ENCODE measurements around the gene LRRC8A.
A peak's percentile ranks its signal among the peaks of the same experiment; 100 is the strongest.
"Not testable (repeated sequence)": the region's sequence is repeated elsewhere in the genome, so short reads cannot be mapped to it uniquely, and the experiment has no call there.

LRRC8A gene

GRCh38 chr9:128870128-128870940 lies 11.6 kb upstream of the LRRC8A start:
- Histone ChIP-seq H3K27ac (ENCODE audit: low read depth in 2 of 2, low read length in 2 of 2) (no peak overlapping the region), H3K9ac (ENCODE audit: low read depth in 1 of 2, low read length in 2 of 2) (no peak overlapping the region), H3K4me3 (ENCODE audit: low read length in 2 of 2) (no peak overlapping the region), H3K9me3 (ENCODE audit: control insufficient read depth in 2 of 2, low read length in 2 of 2) (no peaks in the 10 kb centered on the region), H3K36me3 (ENCODE audit: control insufficient read depth in 2 of 2, insufficient read depth in 2 of 2, low read length in 2 of 2) (no peaks in the 10 kb centered on the region), H3K4me1 (ENCODE audit: control insufficient read depth in 2 of 2, insufficient read depth in 2 of 2, low read length in 2 of 2) (no peaks in the 10 kb centered on the region), H3K27me3 (ENCODE audit: control insufficient read depth in 2 of 2, insufficient read depth in 2 of 2, low read length in 2 of 2) (no peaks in the 10 kb centered on the region)

- not testable (repeated sequence) for H3K9me3 ChIP-seq (ENCODE audit: control insufficient read depth in 2 of 2, low read length in 2 of 2); H3K36me3 ChIP-seq (ENCODE audit: control insufficient read depth in 2 of 2, insufficient read depth in 2 of 2, low read length in 2 of 2); H3K27me3 ChIP-seq (ENCODE audit: control insufficient read depth in 2 of 2, insufficient read depth in 2 of 2, low read length in 2 of 2); H3K4me3 ChIP-seq (ENCODE audit: low read length in 2 of 2); H3K9ac ChIP-seq (ENCODE audit: low read depth in 1 of 2, low read length in 2 of 2); H3K27ac ChIP-seq (ENCODE audit: low read depth in 2 of 2, low read length in 2 of 2); H3K4me1 ChIP-seq (ENCODE audit: control insufficient read depth in 2 of 2, insufficient read depth in 2 of 2, low read length in 2 of 2)
Measured at GRCh38 chr9:128870941-128871265, 11.0 kb upstream of the LRRC8A start.

- Histone ChIP-seq H3K27ac (ENCODE audit: low read depth in 2 of 2, low read length in 2 of 2) (no peak overlapping the region), H3K27me3 (ENCODE audit: control insufficient read depth in 2 of 2, insufficient read depth in 2 of 2, low read length in 2 of 2) (no peaks in the 10 kb centered on the region), H3K9ac (ENCODE audit: low read depth in 1 of 2, low read length in 2 of 2) (no peak overlapping the region), H3K36me3 (ENCODE audit: control insufficient read depth in 2 of 2, insufficient read depth in 2 of 2, low read length in 2 of 2) (no peaks in the 10 kb centered on the region), H3K4me1 (ENCODE audit: control insufficient read depth in 2 of 2, insufficient read depth in 2 of 2, low read length in 2 of 2) (peaks cover 0 to 4% of the 10 kb centered on the region in 2 donors), H3K9me3 (ENCODE audit: control insufficient read depth in 2 of 2, low read length in 2 of 2) (no peaks in the 10 kb centered on the region), H3K4me3 (ENCODE audit: low read length in 2 of 2) (no peak overlapping the region)
Measured at GRCh38 chr9:128877852-128878251, 4.1 kb upstream of the LRRC8A start.

- peaks cover 9 to 11% of the 10 kb centered on the region in 2 donors for H3K4me1 ChIP-seq (ENCODE audit: control insufficient read depth in 2 of 2, insufficient read depth in 2 of 2, low read length in 2 of 2)
- H3K9ac ChIP-seq (ENCODE audit: low read depth in 1 of 2, low read length in 2 of 2): peak overlapping the region; percentile 82 to 95
- H3K27me3 ChIP-seq (ENCODE audit: control insufficient read depth in 2 of 2, insufficient read depth in 2 of 2, low read length in 2 of 2): no peaks in the 10 kb centered on the region
- H3K4me3 ChIP-seq (ENCODE audit: low read length in 2 of 2): peak overlapping the region; percentile 83 to 94
- peaks cover 3 to 13% of the 10 kb centered on the region in 2 donors for H3K36me3 ChIP-seq (ENCODE audit: control insufficient read depth in 2 of 2, insufficient read depth in 2 of 2, low read length in 2 of 2)
- no peaks in the 10 kb centered on the region for H3K9me3 ChIP-seq (ENCODE audit: control insufficient read depth in 2 of 2, low read length in 2 of 2)
- H3K27ac ChIP-seq (ENCODE audit: low read depth in 2 of 2, low read length in 2 of 2): peak overlapping the region; percentile 87 to 88
Measured at GRCh38 chr9:128882677-128883603, 1.0 kb downstream of the LRRC8A start.

GRCh38 chr9:128884164-128884563 lies 2.2 kb downstream of the LRRC8A start:
- Histone ChIP-seq H3K4me3 (ENCODE audit: low read length in 2 of 2) (no peak overlapping the region), H3K36me3 (ENCODE audit: control insufficient read depth in 2 of 2, insufficient read depth in 2 of 2, low read length in 2 of 2) (peaks cover 10 to 21% of the 10 kb centered on the region in 2 donors), H3K27ac (ENCODE audit: low read depth in 2 of 2, low read length in 2 of 2) (peak overlapping the region in 1 of 2 donors; percentile 88), H3K9me3 (ENCODE audit: control insufficient read depth in 2 of 2, low read length in 2 of 2) (no peaks in the 10 kb centered on the region), H3K27me3 (ENCODE audit: control insufficient read depth in 2 of 2, insufficient read depth in 2 of 2, low read length in 2 of 2) (no peaks in the 10 kb centered on the region), H3K9ac (ENCODE audit: low read depth in 1 of 2, low read length in 2 of 2) (no peak overlapping the region), H3K4me1 (ENCODE audit: control insufficient read depth in 2 of 2, insufficient read depth in 2 of 2, low read length in 2 of 2) (peaks cover 11 to 18% of the 10 kb centered on the region in 2 donors)

- H3K9ac ChIP-seq (ENCODE audit: low read depth in 1 of 2, low read length in 2 of 2): no peak overlapping the region
- no peak overlapping the region for H3K27ac ChIP-seq (ENCODE audit: low read depth in 2 of 2, low read length in 2 of 2)
Measured at GRCh38 chr9:128885376-128885775, 3.4 kb downstream of the LRRC8A start.

GRCh38 chr9:128885798-128886197 lies 3.9 kb downstream of the LRRC8A start:
- no peak overlapping the region for H3K4me3 ChIP-seq (ENCODE audit: low read length in 2 of 2)
- H3K27me3 ChIP-seq (ENCODE audit: control insufficient read depth in 2 of 2, insufficient read depth in 2 of 2, low read length in 2 of 2): no peaks in the 10 kb centered on the region
- peaks cover 11 to 18% of the 10 kb centered on the region in 2 donors for H3K4me1 ChIP-seq (ENCODE audit: control insufficient read depth in 2 of 2, insufficient read depth in 2 of 2, low read length in 2 of 2)
- H3K27ac ChIP-seq (ENCODE audit: low read depth in 2 of 2, low read length in 2 of 2): no peak overlapping the region
- H3K36me3 ChIP-seq (ENCODE audit: control insufficient read depth in 2 of 2, insufficient read depth in 2 of 2, low read length in 2 of 2): peaks cover 11 to 24% of the 10 kb centered on the region in 2 donors
- H3K9ac ChIP-seq (ENCODE audit: low read depth in 1 of 2, low read length in 2 of 2): no peak overlapping the region
- H3K9me3 ChIP-seq (ENCODE audit: control insufficient read depth in 2 of 2, low read length in 2 of 2): no peaks in the 10 kb centered on the region

More at GRCh38 chr9:128885376-128885775, 3.4 kb downstream of the LRRC8A start:
- no peaks in the 10 kb centered on the region for H3K9me3 ChIP-seq (ENCODE audit: control insufficient read depth in 2 of 2, low read length in 2 of 2)
- peaks cover 11 to 18% of the 10 kb centered on the region in 2 donors for H3K4me1 ChIP-seq (ENCODE audit: control insufficient read depth in 2 of 2, insufficient read depth in 2 of 2, low read length in 2 of 2)
- peaks cover 11 to 24% of the 10 kb centered on the region in 2 donors for H3K36me3 ChIP-seq (ENCODE audit: control insufficient read depth in 2 of 2, insufficient read depth in 2 of 2, low read length in 2 of 2)
- H3K4me3 ChIP-seq (ENCODE audit: low read length in 2 of 2): no peak overlapping the region
- no peaks in the 10 kb centered on the region for H3K27me3 ChIP-seq (ENCODE audit: control insufficient read depth in 2 of 2, insufficient read depth in 2 of 2, low read length in 2 of 2)

- Histone ChIP-seq H3K27me3 (ENCODE audit: control insufficient read depth in 2 of 2, insufficient read depth in 2 of 2, low read length in 2 of 2) (no peaks in the 10 kb centered on the region), H3K4me1 (ENCODE audit: control insufficient read depth in 2 of 2, insufficient read depth in 2 of 2, low read length in 2 of 2) (peaks cover 12 to 18% of the 10 kb centered on the region in 2 donors), H3K36me3 (ENCODE audit: control insufficient read depth in 2 of 2, insufficient read depth in 2 of 2, low read length in 2 of 2) (peaks cover 11 to 24% of the 10 kb centered on the region in 2 donors), H3K4me3 (ENCODE audit: low read length in 2 of 2) (no peak overlapping the region), H3K9me3 (ENCODE audit: control insufficient read depth in 2 of 2, low read length in 2 of 2) (no peaks in the 10 kb centered on the region), H3K27ac (ENCODE audit: low read depth in 2 of 2, low read length in 2 of 2) (no peak overlapping the region), H3K9ac (ENCODE audit: low read depth in 1 of 2, low read length in 2 of 2) (no peak overlapping the region)
Measured at GRCh38 chr9:128886211-128886891, 4.4 kb downstream of the LRRC8A start.

- H3K9ac ChIP-seq (ENCODE audit: low read depth in 1 of 2, low read length in 2 of 2): no peak overlapping the region
- no peak overlapping the region for H3K27ac ChIP-seq (ENCODE audit: low read depth in 2 of 2, low read length in 2 of 2)
- no peaks in the 10 kb centered on the region for H3K9me3 ChIP-seq (ENCODE audit: control insufficient read depth in 2 of 2, low read length in 2 of 2)
- H3K36me3 ChIP-seq (ENCODE audit: control insufficient read depth in 2 of 2, insufficient read depth in 2 of 2, low read length in 2 of 2): peaks cover 11 to 24% of the 10 kb centered on the region in 2 donors
- H3K27me3 ChIP-seq (ENCODE audit: control insufficient read depth in 2 of 2, insufficient read depth in 2 of 2, low read length in 2 of 2): no peaks in the 10 kb centered on the region
- peaks cover 17 to 23% of the 10 kb centered on the region in 2 donors for H3K4me1 ChIP-seq (ENCODE audit: control insufficient read depth in 2 of 2, insufficient read depth in 2 of 2, low read length in 2 of 2)
- no peak overlapping the region for H3K4me3 ChIP-seq (ENCODE audit: low read length in 2 of 2)
Measured at GRCh38 chr9:128887049-128887448, 5.1 kb downstream of the LRRC8A start.
